DMS 273 (cell line): Measurements from ENCODE around the gene DAB2.
"Not testable (repeated sequence)": the region's sequence is repeated elsewhere in the genome, so short reads cannot be mapped to it uniquely, and the experiment has no call there.

Experiments used
- DNase-seq: peaks from one replicate; lab custom pipeline; 2025; ENCODE audit not compliant: unreplicated experiment; lab: John Stamatoyannopoulos, UW

The DAB2 gene

GRCh38 chr5:39422728-39423285, 2.0 kb downstream of the DAB2 start:
- no peak for DNase-seq

GRCh38 chr5:39422036-39422606, 2.7 kb downstream of the DAB2 start:
- DNase-seq = no peak

- DNase-seq = no peak
Measured at GRCh38 chr5:39420482-39421145, 4.2 kb downstream of the DAB2 start.

- DNase-seq = no peak
Measured at GRCh38 chr5:39419796-39420195, 5.0 kb downstream of the DAB2 start.

GRCh38 chr5:39417979-39418378, 6.8 kb downstream of the DAB2 start:
- no peak for DNase-seq

- DNase-seq = no peak
Measured at GRCh38 chr5:39415201-39415600, 9.6 kb downstream of the DAB2 start.

GRCh38 chr5:39414426-39414825, 10.4 kb downstream of the DAB2 start:
- peak; percentile 3 for DNase-seq

GRCh38 chr5:39413771-39414170, 11.0 kb downstream of the DAB2 start:
- DNase-seq = no peak

GRCh38 chr5:39412721-39413394, 11.9 kb downstream of the DAB2 start:
- no peak for DNase-seq

- no peak for DNase-seq
Measured at GRCh38 chr5:39411985-39412384, 12.8 kb downstream of the DAB2 start.

GRCh38 chr5:39411061-39411460, 13.7 kb downstream of the DAB2 start:
- DNase-seq = no peak

- DNase-seq = no peak
Measured at GRCh38 chr5:39409033-39409432, 15.7 kb downstream of the DAB2 start.

- no peak for DNase-seq
Measured at GRCh38 chr5:39405083-39405843, 19.5 kb downstream of the DAB2 start.

GRCh38 chr5:39403761-39404160, 21.0 kb downstream of the DAB2 start:
- not testable (repeated sequence) for DNase-seq

- DNase-seq = not testable (repeated sequence)
Measured at GRCh38 chr5:39402140-39402539, 22.6 kb downstream of the DAB2 start.

GRCh38 chr5:39400713-39401578, 23.8 kb downstream of the DAB2 start:
- no peak for DNase-seq

- no peak for DNase-seq
Measured at GRCh38 chr5:39399135-39400036, 25.4 kb downstream of the DAB2 start.

- DNase-seq = no peak
Measured at GRCh38 chr5:39396843-39397242, 27.9 kb downstream of the DAB2 start.

- no peak for DNase-seq
Measured at GRCh38 chr5:39395521-39395920, 29.3 kb downstream of the DAB2 start.
